Hypothalamus (tissue), 51 donors: ENCODE measurements around the gene CACNG4.
A peak's percentile ranks its signal among the peaks of the same experiment; 100 is the strongest.

Source experiments
- DNase-seq, 51 donors: peaks; one replicate each; lab custom pipeline; 2025; lab: John Stamatoyannopoulos, UW

The CACNG4 gene

GRCh38 chr17:67015001-67015400, 50.5 kb downstream of the CACNG4 start:
- DNase-seq = no peak

GRCh38 chr17:67016039-67016762, 51.7 kb downstream of the CACNG4 start:
- DNase-seq = no peak

DNA sequence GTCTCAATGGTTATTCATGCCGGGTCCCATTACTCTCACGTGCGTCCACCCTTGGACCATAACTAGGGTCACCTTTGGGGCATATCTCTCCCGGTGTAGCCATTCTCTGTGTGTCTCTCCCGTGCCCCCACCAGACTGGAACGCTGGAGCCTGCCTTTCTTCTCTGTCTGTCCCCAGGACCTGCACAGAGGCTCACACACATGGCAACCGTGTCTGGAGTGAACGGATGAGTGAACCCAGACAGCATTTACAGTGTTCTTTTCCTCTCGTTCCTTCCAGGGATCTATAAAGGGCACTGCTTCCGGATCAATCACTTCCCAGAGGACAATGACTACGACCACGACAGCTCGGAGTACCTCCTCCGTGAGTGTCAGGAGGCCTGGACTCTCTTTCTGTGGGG, 53.4 kb downstream of the CACNG4 start:
- no peak for DNase-seq

GRCh38 chr17:67018471-67019434, 54.2 kb downstream of the CACNG4 start:
- peak in 2 of 51 donors; percentile 16 to 24 for DNase-seq

DNA sequence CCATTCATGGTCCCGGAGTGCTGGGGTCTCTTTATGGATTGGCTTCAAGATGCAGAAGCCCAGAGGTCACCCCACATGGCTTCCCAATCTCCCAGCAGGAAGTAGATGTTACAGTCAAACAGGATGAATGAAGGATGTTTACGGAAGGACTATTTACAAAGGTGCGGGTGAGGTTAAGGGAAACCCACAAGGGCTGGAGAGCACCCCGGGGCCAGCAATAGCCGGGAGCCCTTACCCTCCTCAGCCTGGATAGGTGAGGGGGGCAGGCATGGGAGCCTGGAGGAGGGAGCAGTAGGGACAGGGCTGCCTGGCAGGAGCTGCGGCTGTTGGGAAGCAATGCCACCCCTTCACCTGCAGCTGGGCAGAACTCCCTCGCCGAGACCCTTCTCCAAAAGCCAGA, 55.3 kb downstream of the CACNG4 start:
- no peak for DNase-seq

GRCh38 chr17:67020293-67020766, 55.8 kb downstream of the CACNG4 start:
- DNase-seq = peak in 4 of 51 donors; percentile 6 to 36 (median 20)

DNA sequence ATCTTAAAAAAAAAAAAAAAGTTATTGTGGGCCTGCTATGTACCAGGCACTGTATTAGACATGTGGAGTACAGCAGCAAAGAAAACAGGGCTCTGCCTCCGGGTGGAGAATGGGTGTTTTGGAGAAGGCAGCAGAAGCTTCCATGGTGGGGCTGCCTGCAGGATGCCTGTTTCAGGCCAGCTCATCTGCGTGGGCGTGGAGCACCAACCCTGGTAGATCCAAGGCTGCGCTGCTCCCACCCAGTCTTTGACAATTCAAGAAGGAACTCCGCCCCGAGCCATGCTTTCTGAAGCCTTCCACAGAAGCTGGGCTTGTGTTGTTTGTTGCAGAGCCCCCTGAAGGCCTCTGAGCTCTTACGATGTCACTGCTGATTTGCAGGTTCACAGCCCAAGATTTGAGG, 56.7 kb downstream of the CACNG4 start:
- peak in 2 of 51 donors; percentile 16 to 33 for DNase-seq

DNA sequence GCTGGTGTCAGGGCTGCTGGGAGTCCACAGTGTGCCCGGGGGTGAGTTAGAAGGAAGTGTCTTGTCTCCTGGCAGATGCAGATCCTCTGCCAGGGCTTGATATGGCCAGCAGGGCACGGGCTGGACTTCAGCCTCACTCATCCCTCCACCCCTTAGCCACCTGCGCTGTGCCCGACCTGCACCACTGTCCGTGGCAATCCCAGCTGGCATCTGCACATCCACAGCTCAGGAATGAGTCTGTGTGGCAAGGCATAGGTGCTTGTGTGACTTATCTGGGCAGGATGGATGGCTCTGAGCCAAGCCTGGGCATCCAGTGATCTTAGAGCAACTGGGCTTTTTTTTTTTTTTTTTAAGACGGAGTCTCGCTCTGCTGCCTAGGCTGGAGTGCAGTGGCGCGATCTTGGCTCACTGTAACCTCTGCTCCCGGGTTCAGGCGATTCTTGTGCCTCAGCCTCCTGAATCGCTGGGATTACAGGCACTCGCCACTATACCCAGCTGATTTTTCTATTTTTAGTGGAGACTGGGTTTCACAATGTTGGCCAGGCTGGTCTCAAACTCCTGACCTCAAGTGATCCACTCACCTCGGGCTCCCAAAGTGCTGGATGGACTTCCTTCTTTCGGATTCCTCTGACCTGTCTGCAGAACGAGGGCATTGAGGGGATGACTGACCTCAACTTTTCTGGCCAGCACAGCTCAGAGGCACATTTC, 57.4 kb downstream of the CACNG4 start:
- DNase-seq = peak in 1 of 51 donors; percentile 9

GRCh38 chr17:67022451-67022810, 57.9 kb downstream of the CACNG4 start:
- peak in 20 of 51 donors; percentile 6 to 49 (median 17) for DNase-seq

GRCh38 chr17:67024736-67025135, 60.2 kb downstream of the CACNG4 start:
- no peak for DNase-seq

DNA sequence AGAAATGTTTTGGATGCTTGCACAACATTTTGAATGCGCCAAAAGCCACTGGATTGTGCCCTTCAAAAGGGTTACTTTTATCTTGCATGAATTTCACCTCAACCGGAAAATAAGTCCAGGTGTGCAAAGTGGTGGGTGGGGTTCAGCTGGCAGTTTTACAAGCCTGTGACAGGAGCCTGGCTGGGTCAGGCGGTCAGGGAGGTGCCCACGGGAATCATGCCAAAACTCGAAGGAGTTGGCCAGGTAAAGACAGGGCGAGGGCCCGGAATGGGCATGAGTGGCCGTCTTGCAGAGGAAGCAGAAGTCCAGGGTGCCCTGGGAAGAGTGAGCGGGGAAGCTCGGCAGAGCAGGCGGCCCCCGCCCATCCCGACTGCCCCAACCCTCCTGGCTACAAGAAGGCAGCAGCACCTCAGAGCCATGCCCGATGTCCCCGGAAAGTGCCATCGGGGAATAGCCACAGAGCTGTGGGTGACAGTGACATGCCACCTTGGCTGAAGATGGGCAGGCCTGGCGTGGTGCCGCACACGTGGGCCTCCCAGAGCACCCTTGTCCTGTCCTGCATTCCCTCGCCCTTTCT, 60.8 kb downstream of the CACNG4 start:
- no peak for DNase-seq

DNA sequence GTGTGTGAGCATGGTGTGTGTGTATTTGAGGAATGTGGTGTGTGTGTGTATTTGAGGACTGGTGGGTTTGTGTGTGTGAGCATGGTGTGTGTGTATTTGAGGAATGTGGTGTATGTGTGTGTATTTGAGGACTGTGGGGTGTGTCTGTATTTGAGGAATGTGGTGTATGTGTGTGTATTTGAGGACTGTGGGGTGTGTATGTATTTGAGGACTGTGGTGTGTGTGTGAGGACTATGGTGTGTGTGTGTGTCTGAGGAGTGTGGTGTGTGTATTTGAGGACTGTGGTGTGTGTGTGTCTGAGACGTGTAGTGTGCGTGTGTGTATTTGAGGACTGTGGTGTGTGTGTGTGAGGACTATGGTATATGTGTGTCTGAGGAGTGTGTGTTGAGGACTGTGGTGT, 61.8 kb downstream of the CACNG4 start:
- no peak for DNase-seq

GRCh38 chr17:67027031-67027628, 62.6 kb downstream of the CACNG4 start:
- no peak for DNase-seq

DNA sequence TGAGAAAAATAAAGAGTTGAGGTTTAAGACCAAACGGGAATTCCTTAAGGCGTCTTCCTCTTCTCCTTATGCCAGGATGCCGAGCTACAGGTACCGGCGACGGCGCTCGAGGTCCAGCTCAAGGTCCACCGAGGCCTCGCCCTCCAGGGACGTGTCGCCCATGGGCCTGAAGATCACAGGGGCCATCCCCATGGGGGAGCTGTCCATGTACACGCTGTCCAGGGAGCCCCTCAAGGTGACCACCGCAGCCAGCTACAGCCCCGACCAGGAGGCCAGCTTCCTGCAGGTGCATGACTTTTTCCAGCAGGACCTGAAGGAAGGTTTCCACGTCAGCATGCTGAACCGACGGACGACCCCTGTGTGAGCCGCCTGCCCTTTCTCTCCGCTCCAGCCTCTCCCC, 66.1 kb downstream of the CACNG4 start:
- DNase-seq = no peak

DNA sequence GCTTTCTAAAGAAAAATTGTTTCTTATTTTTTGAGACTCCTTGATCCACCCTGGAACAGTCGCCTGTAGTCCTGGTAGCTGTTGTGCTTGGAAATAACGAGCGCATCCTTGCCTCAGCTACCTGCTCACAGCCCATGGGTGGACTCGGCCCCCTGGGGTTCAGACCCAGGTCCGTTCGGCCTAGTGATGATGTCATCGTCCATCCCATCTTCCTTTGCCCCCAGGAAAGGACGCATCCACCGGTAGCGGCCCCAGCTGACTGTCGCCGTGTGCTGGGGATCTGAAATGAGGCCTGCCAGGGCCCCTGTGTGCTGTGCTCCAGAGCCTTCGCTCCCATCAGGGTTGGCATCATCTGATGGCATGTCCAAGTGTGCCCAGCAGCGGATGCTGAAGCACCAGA, 67.9 kb downstream of the CACNG4 start:
- no peak for DNase-seq

DNA sequence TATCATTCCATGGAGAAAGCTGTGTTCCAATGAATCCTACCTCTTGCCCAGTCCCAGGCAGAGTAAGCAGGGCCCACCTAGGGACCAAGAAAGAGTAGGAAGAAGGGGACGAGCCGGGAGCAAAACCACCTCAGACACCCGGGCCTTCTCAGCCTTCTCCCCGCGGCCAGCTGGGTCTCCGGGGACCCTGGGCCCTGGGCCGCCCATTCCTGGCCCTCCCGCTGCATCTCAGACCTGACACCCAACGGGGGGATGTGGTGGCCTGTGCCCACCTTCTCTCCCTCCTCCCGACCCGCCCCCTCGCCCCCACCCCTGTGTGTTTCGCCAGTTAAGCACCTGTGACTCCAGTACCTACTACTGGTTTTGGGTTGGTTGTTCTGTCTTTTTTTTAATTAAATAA, 68.5 kb downstream of the CACNG4 start:
- DNase-seq = no peak

GRCh38 chr17:67033613-67034012, 69.1 kb downstream of the CACNG4 start:
- DNase-seq = no peak

DNA sequence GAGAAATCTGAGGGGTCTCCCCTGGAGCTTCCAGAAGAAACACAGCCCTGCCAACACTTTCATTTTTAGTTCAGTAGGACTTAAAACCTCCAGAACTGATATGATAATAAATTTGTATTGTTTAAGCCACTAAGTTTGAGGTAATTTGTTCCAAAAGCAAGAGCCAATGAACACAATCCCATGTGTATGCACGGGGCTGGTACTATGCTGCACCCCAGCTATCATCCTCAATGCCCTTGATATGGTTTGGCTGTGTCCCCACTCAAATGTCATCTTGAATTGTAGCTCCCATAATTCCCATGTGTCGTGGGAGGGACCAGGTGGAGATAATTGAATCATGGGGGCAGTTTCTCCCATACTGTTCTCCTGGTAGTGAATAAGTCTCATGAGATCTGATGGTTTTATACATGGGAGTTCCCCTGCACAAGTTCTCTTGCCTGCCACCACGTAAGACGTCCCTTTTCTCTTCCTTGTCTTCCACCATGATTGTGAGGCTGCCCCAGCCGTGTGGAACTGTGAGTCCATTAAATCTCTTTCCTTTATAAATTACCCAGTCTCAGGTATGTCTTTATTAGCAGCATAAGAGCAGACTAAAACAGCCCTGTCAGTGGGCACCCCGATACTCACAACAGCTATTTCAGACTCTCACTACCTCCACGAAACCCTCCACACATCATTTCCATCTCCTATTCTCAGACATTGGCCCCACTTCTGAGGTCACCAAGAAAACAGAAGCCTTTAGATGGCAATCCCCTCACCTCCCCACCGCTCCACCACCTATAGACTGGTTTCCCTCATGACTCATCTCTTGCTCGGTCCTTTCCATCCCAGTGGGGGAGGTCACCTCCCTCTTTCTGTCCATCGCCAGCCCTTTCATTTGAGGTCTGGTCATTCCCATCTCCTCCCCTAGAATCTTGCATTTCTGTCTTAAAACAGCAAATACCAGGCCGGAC, 70.9 kb downstream of the CACNG4 start:
- no peak for DNase-seq

- no peak for DNase-seq
These were observed 74.4 kb downstream of the CACNG4 start for GRCh38 chr17:67038861-67039365.
